GM12873 (cell line): Measurements from ENCODE around the gene PRR30.
A peak's percentile ranks its signal among the peaks of the same experiment; 100 is the strongest.

Experiments used
- CTCF ChIP-seq: IDR thresholded peaks from 2 replicates; pipeline ENCODE4 v1.5.1; 2012; ENCODE audit warnings: low read depth, mild to moderate bottlenecking, moderate library complexity, low read length, control low read depth; ENCODE audit not compliant: insufficient read depth; ENCODE audit errors: missing control alignments

The PRR30 gene

GRCh38 chr2:27152102-27152795 lies 13.0 kb upstream of the PRR30 start:
- peak; percentile 3 for TF ChIP-seq CTCF

- no peak for TF ChIP-seq CTCF
Measured at GRCh38 chr2:27150639-27151230, 11.5 kb upstream of the PRR30 start.

- TF ChIP-seq CTCF = no peak
Measured at GRCh38 chr2:27149570-27150405, 10.6 kb upstream of the PRR30 start.

- no peak for TF ChIP-seq CTCF
Measured at GRCh38 chr2:27148801-27149439, 9.7 kb upstream of the PRR30 start, which contains the start of gene TCF23. TCF23 (plus strand) TSS chr2:27149004; CDS start chr2:27149134, 130 bp downstream.

- TF ChIP-seq CTCF = no peak
Measured at GRCh38 chr2:27147935-27148334, 8.7 kb upstream of the PRR30 start.

- TF ChIP-seq CTCF = no peak
Measured at GRCh38 chr2:27145682-27146081, 6.5 kb upstream of the PRR30 start.
